ENCODE results near the gene TCAP.

DNA sequence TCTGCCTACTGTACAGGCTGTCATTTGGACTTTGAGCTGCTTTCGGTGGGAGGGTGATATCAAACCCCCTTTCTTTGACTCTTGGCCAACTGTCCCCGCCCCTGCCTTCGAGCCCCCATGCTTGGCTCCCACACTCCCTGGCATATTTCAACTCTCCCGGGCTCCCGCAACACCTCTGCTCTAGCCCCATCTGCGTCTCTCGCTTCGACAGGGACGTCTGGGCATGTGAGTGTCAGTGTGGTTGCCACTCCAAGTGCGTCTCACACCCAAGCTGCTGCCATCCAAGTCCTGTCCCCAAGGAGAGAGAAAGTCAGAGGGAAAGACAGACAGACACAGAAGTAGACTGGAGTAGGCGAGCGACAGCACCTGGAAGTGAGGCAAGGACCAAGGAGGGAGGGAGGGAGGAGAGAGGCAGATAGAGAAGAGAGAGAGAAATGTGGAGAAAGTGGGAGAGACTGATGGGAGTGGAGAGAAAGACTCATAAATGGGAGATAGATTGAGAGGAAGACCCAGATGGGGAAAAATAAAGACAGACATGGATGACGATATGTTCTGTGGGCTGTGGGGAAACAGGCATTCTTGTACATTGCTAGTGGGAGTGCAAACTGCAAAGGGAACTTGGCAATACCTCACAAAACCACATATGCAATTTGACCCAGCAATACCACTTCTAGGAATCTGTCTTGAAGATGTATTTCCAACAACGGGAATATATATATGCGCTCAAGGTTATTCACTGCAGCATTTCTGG, 16.4 kb upstream of the TCAP start:
- TF ChIP-seq, protein P1, sequence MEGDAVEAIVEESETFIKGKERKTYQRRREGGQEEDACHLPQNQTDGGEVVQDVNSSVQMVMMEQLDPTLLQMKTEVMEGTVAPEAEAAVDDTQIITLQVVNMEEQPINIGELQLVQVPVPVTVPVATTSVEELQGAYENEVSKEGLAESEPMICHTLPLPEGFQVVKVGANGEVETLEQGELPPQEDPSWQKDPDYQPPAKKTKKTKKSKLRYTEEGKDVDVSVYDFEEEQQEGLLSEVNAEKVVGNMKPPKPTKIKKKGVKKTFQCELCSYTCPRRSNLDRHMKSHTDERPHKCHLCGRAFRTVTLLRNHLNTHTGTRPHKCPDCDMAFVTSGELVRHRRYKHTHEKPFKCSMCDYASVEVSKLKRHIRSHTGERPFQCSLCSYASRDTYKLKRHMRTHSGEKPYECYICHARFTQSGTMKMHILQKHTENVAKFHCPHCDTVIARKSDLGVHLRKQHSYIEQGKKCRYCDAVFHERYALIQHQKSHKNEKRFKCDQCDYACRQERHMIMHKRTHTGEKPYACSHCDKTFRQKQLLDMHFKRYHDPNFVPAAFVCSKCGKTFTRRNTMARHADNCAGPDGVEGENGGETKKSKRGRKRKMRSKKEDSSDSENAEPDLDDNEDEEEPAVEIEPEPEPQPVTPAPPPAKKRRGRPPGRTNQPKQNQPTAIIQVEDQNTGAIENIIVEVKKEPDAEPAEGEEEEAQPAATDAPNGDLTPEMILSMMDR (IDR thresholded peaks at IDR 0.05; ENCODE audit: low read length) = no peak
- TF ChIP-seq EZH2phosphoT487 (IDR thresholded peaks at IDR 0.05; ENCODE audit: low read length) (no peak), EZH2 (optimal IDR thresholded peaks at IDR 0.05; ENCODE audit: low read depth, low read length) (no peak)
